ENCODE measurements around the gene ZNF93. TPM values are rescaled to one million over a fixed set of nuclear protein-coding genes. Genes with fewer than 3 reads are reported as not detected.

Gene ZNF93
- total RNA-seq, 1 donor from 2014 or later = 1.9 TPM

DNA sequence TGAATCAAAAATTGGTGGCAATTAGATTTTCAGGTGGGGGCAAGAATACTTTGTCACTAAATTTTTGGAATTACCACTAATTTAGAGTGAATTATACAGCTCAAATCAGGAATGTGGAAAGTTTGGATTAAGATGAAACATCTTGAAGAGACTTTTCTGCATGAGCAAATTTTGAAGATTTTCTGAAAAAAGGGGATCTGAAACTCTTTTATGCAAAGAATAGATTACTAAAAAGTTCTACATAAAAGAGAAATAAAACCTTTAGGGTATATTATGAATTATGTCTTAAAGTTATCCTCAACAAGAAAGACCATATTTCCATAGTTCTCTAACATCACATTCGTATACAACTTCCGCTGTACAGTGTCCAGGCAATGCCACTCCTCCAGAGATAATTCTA, 36.7 kb downstream of the ZNF93 start:
- H3K9me3 ChIP-seq = peaks cover 16% of the 10 kb centered on the region
- intact Hi-C loops (cut with DNase I) = no loop called here

DNA sequence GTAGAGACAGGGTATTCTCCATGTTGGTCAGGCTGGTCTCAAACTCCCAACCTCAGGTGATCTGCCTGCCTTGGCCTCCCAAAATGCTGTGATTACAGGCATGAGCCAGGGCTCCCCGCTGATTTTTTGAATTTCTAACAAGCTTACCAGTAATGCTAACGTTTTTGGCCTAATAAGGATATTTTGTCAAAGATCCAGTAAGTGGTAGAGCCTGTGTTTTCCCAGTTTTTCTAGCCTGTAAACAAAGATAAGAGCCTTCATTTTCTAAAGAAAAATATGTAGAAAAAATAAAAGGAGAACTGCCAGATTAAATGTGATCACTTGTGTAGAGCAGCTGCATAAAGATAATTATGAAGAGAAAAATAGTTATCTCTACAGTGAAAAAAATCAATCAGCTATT, 37.7 kb downstream of the ZNF93 start:
- no peaks in the 10 kb centered on the region for H3K27me3 ChIP-seq
- ATAC-seq (no peak), DNase-seq (no peak)
- H3K4me1 ChIP-seq = no peaks in the 10 kb centered on the region
- no peaks in the 10 kb centered on the region for H3K36me3 ChIP-seq
- H3K9me3 ChIP-seq = peaks cover 16% of the 10 kb centered on the region
- no peak overlapping the region for H3K4me3 ChIP-seq
- TF ChIP-seq, protein P1, sequence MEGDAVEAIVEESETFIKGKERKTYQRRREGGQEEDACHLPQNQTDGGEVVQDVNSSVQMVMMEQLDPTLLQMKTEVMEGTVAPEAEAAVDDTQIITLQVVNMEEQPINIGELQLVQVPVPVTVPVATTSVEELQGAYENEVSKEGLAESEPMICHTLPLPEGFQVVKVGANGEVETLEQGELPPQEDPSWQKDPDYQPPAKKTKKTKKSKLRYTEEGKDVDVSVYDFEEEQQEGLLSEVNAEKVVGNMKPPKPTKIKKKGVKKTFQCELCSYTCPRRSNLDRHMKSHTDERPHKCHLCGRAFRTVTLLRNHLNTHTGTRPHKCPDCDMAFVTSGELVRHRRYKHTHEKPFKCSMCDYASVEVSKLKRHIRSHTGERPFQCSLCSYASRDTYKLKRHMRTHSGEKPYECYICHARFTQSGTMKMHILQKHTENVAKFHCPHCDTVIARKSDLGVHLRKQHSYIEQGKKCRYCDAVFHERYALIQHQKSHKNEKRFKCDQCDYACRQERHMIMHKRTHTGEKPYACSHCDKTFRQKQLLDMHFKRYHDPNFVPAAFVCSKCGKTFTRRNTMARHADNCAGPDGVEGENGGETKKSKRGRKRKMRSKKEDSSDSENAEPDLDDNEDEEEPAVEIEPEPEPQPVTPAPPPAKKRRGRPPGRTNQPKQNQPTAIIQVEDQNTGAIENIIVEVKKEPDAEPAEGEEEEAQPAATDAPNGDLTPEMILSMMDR (IDR thresholded peaks at IDR 0.05) = no peak
- intact Hi-C loops (cut with DNase I) = no loop called here
- H3K27ac ChIP-seq = no peak overlapping the region

More for the DNA sequence above, 36.7 kb downstream of the ZNF93 start:
- Histone ChIP-seq H3K4me1 (no peaks in the 10 kb centered on the region), H3K27ac (no peak overlapping the region), H3K36me3 (no peaks in the 10 kb centered on the region), H3K4me3 (no peak overlapping the region), H3K27me3 (no peaks in the 10 kb centered on the region)
- no peak for DNase-seq
- TF ChIP-seq, protein P1 (IDR thresholded peaks at IDR 0.05) = no peak
- ATAC-seq = no peak

DNA sequence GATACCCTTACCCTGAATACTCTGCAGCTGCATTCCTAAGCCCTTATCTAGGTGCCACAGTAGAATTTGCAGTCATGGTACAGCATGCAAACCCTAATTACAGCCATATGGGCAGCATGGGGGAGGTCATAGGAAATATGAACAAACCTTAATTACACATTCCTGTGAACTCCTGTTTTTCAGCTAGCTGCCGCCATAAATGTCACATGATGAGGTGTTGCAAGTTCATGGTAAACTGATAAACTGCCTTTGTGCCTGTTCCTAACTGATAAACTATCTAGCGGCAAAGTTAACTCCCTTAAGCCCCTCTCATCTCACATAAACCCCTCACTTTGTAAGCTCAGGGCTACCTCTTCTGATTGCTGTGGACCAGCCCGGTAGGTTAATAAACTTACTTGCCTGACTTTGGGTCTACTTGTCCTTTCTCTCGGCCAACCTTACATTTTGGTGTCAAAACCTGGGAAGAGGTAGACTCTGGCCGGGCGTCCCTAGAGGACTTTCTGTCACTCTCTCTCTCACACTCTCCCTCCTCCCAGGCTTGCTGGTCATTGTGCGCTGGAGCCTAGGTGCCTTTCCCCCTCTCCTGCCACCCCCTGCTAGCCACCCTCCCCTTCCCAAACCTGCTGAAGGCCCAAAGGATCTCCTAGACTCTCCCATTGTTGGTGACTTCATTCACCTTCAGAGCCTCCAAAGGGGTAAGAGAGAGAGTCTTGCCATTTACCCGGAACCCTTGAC, 43.3 kb downstream of the ZNF93 start:
- DNase-seq = no peak
- no peaks in the 10 kb centered on the region for H3K9me3 ChIP-seq
- H3K4me3 ChIP-seq = no peak overlapping the region
- no peaks in the 10 kb centered on the region for H3K27me3 ChIP-seq
- ATAC-seq = no peak
- TF ChIP-seq, protein P1 (IDR thresholded peaks at IDR 0.05) = no peak
- no peaks in the 10 kb centered on the region for H3K4me1 ChIP-seq
- intact Hi-C loops (cut with DNase I) = no loop called here
- H3K27ac ChIP-seq = no peak overlapping the region
- H3K36me3 ChIP-seq = no peaks in the 10 kb centered on the region

DNA sequence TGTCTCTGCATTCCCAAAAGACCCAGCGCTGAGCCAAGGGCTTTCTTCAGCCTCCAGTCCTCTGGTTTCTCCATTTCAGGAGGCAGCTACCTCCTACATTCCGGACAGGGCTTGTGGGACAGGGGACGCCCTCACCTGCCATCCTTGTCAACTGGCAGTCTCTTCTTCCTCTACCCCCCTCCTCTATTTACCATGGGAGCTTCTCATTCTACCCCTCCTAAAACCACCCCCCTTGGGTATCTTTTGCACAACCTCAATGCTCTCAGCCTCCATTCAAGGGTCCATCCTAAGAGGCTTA, 43.8 kb downstream of the ZNF93 start:
- ATAC-seq (no peak), DNase-seq (no peak)
- Histone ChIP-seq H3K27me3 (no peaks in the 10 kb centered on the region), H3K9me3 (no peaks in the 10 kb centered on the region), H3K4me1 (no peaks in the 10 kb centered on the region), H3K36me3 (no peaks in the 10 kb centered on the region), H3K4me3 (no peak overlapping the region), H3K27ac (no peak overlapping the region)
- intact Hi-C loops (cut with DNase I) = no loop called here
- TF ChIP-seq, protein P1 (IDR thresholded peaks at IDR 0.05) = no peak

DNA sequence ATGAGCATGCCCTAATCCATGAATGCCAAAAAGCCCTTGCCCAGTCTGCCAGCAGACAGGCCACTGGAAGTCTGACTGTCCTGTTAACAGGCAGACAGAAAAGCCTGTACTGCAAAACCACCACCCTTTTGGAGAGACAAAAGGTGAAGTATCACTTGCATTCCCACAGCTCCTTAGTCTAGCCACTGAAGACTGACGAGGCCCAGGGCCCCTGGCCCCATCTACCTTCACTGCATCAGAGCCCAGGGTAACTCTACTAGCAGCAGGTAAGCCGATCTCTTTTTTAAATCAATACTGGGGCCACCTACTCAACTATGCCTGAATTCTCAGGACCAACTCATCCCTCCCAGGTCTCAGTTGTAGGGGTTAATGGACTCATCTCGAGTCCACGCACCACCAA, 45.5 kb downstream of the ZNF93 start:
- intact Hi-C loops (cut with DNase I) = no loop called here
- ATAC-seq = no peak
- TF ChIP-seq, protein P1 (IDR thresholded peaks at IDR 0.05) = no peak

DNA sequence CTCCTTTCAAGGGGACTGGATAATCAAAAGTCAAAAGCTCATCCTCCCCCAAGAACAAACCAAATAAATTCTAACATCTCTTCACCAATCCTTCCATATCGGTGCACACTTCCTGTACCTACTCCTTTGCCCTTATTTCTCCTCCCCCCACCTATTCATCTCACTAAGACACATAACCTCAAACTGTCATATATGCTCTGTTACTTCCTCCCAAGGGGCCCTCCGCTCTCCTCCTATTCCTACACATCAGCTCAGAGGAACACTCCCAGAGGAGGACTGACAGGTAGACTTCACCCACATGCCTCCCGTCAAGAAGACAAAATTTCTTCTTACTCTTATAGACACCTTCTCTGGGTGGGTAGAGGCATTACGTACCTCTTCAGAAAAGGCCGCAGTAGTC, 48.1 kb downstream of the ZNF93 start:
- Histone ChIP-seq H3K4me3 (no peak overlapping the region), H3K27me3 (no peaks in the 10 kb centered on the region), H3K36me3 (no peaks in the 10 kb centered on the region), H3K4me1 (no peaks in the 10 kb centered on the region), H3K9me3 (no peaks in the 10 kb centered on the region), H3K27ac (no peak overlapping the region)
- no peak for ATAC-seq
- intact Hi-C loops (cut with DNase I) = no loop called here
- DNase-seq = no peak
- TF ChIP-seq, protein P1 (IDR thresholded peaks at IDR 0.05) = no peak

More for the DNA sequence above, 45.5 kb downstream of the ZNF93 start:
- Histone ChIP-seq H3K36me3 (no peaks in the 10 kb centered on the region), H3K4me1 (no peaks in the 10 kb centered on the region), H3K27me3 (no peaks in the 10 kb centered on the region), H3K4me3 (no peak overlapping the region), H3K27ac (no peak overlapping the region), H3K9me3 (no peaks in the 10 kb centered on the region)
- DNase-seq = no peak

Measured in upper lobe of right lung (tissue), 1 donor.